Measurements from ENCODE around the gene TMED4. TPM values are rescaled to one million over a fixed set of nuclear protein-coding genes. Genes with fewer than 3 reads are reported as not detected.
A peak's percentile ranks its signal among the peaks of the same experiment; 100 is the strongest.

Gene TMED4
- total RNA-seq, 1 donor from 2014 or later, result 69.1 TPM

GRCh38 chr7:44615149-44615611 is 33.1 kb upstream of the TMED4 start:
- H3K4me1 ChIP-seq, result no peaks in the 10 kb centered on the region
- TF ChIP-seq, protein P1, sequence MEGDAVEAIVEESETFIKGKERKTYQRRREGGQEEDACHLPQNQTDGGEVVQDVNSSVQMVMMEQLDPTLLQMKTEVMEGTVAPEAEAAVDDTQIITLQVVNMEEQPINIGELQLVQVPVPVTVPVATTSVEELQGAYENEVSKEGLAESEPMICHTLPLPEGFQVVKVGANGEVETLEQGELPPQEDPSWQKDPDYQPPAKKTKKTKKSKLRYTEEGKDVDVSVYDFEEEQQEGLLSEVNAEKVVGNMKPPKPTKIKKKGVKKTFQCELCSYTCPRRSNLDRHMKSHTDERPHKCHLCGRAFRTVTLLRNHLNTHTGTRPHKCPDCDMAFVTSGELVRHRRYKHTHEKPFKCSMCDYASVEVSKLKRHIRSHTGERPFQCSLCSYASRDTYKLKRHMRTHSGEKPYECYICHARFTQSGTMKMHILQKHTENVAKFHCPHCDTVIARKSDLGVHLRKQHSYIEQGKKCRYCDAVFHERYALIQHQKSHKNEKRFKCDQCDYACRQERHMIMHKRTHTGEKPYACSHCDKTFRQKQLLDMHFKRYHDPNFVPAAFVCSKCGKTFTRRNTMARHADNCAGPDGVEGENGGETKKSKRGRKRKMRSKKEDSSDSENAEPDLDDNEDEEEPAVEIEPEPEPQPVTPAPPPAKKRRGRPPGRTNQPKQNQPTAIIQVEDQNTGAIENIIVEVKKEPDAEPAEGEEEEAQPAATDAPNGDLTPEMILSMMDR (IDR thresholded peaks at IDR 0.05), result no peak
- no peak overlapping the region for H3K4me3 ChIP-seq
- peak overlapping the region; percentile 9 to 15 for H3K27ac ChIP-seq
- DNase-seq (ENCODE audit: low spot score in 2 of 2), result peak; percentile 35 to 78
- H3K36me3 ChIP-seq, result no peaks in the 10 kb centered on the region
- no peaks in the 10 kb centered on the region for H3K27me3 ChIP-seq
- intact Hi-C loops (cut with DNase I), result no loop called here
- H3K9me3 ChIP-seq, result no peaks in the 10 kb centered on the region

- DNase-seq (ENCODE audit: low spot score in 2 of 2), result no peak
- TF ChIP-seq, protein P1 (IDR thresholded peaks at IDR 0.05), result no peak
- no peaks in the 10 kb centered on the region for H3K27me3 ChIP-seq
- no peaks in the 10 kb centered on the region for H3K36me3 ChIP-seq
- H3K4me1 ChIP-seq, result peaks cover 0 to 7% of the 10 kb centered on the region in 2 donors
- no peak overlapping the region for H3K27ac ChIP-seq
- H3K9me3 ChIP-seq, result no peaks in the 10 kb centered on the region
- no peak overlapping the region for H3K4me3 ChIP-seq
- intact Hi-C loops (cut with DNase I), result loop anchor here (10.0 kb wide), 1 partner anchor 685 kb away; the partner anchor contains the start of gene UBE2D4
Measured at GRCh38 chr7:44609829-44610228, 27.8 kb upstream of the TMED4 start.

DNA sequence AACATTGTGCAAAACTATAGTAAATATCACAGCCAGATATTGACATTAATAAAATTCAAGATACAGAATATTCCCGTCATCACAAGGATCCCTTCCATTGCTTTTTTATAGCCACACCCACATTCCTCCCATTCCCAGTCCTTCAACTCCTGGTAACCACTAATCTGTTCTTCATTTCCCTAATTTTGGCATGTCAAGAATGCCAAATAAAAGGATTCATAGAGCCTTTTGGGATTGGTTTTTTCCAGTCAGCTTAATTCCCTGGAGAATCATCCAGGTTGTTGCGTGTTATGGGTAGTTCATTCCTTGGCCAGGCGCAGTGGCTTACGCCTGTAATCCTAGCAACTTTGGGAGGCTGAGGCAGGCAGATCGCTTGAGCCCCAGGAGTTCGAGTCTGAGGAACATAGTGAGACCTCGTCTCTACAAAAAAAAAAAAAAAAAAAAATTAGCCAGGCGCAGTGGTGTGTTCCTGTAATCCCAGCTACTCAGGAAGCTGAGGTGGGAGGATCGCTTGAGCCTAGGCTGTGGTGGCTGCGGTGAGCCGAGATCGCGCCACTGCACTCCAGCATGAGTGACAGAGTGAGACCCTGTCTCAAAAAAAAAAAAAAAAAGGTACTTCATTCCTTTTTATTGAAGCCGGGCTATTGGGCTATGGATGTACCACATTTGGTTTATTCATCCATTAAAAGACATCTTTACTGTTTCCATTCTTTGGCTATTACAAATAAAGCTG is 27.1 kb upstream of the TMED4 start:
- TF ChIP-seq, protein P1 (IDR thresholded peaks at IDR 0.05), result no peak
- intact Hi-C loops (cut with DNase I), result loop anchor here (10.0 kb wide), 1 partner anchor 684 kb away; the partner anchor contains the start of gene UBE2D4
- no peak for DNase-seq (ENCODE audit: low spot score in 2 of 2)
- Histone ChIP-seq H3K4me1 (peaks cover 0 to 7% of the 10 kb centered on the region in 2 donors), H3K27me3 (no peaks in the 10 kb centered on the region), H3K27ac (no peak overlapping the region), H3K4me3 (no peak overlapping the region), H3K9me3 (no peaks in the 10 kb centered on the region), H3K36me3 (no peaks in the 10 kb centered on the region)

GRCh38 chr7:44607141-44608068 is 25.4 kb upstream of the TMED4 start:
- Histone ChIP-seq H3K9me3 (no peaks in the 10 kb centered on the region), H3K27ac (peak overlapping the region; percentile 95 to 99), H3K4me1 (peaks cover 0 to 7% of the 10 kb centered on the region in 2 donors), H3K4me3 (peak overlapping the region; percentile 70 to 85), H3K36me3 (no peaks in the 10 kb centered on the region), H3K27me3 (no peaks in the 10 kb centered on the region)
- intact Hi-C loops (cut with DNase I), result loop anchor here (10.0 kb wide), 1 partner anchor 683 kb away; the partner anchor contains the start of gene UBE2D4
- TF ChIP-seq, protein P1 (IDR thresholded peaks at IDR 0.05), result no peak
- peak in 1 of 2 donors; percentile 62 for DNase-seq (ENCODE audit: low spot score in 2 of 2)

GRCh38 chr7:44606341-44607140 is 24.5 kb upstream of the TMED4 start, which contains the start of gene OGDH:
OGDH (plus strand) TSS chr7:44606627; CDS start chr7:44624344, 17,717 bp downstream.
- TF ChIP-seq, protein P1 (IDR thresholded peaks at IDR 0.05), result no peak
- Histone ChIP-seq H3K27ac (peak within 1 kb of the TSS; percentile 95 to 99), H3K4me3 (peak within 1 kb of the TSS; percentile 70 to 85), H3K9me3 (no peaks in the 10 kb centered on the region), H3K4me1 (peaks cover 0 to 7% of the 10 kb centered on the region in 2 donors), H3K36me3 (no peaks in the 10 kb centered on the region), H3K27me3 (no peaks in the 10 kb centered on the region)
- intact Hi-C loops (cut with DNase I), result loop anchor here (1.0 to 10.0 kb wide), 9 partner anchors 24 to 682 kb away; partner anchors contain the start of genes CCM2, H2AZ2, PPIA and PURB
- DNase-seq (ENCODE audit: low spot score in 2 of 2), result peak; percentile 95 to 99
